GM18858 (cell line): ENCODE results near the gene ABT1.
A peak's percentile ranks its signal among the peaks of the same experiment; 100 is the strongest.
"Not testable (repeated sequence)": the region's sequence is repeated elsewhere in the genome, so short reads cannot be mapped to it uniquely, and the experiment has no call there.

Experiments
- ATAC-seq: cut with Tn5 transposase; IDR thresholded peaks from one replicate; pipeline ENCODE4 v1.9.1; 2021; ENCODE audit not compliant: unreplicated experiment

The ABT1 gene

GRCh38 chr6:26596579-26597388 lies at the start of gene ABT1:
Gene ABT1, plus strand, starts transcription at chr6:26596953. Its CDS starts 30 bp downstream, at chr6:26596983.
- peak; percentile 54 for ATAC-seq

GRCh38 chr6:26547363-26547762 lies 49.4 kb upstream of the ABT1 start:
- ATAC-seq: not testable (repeated sequence)

GRCh38 chr6:26550250-26550993 lies 46.3 kb upstream of the ABT1 start:
- no peak for ATAC-seq

- no peak for ATAC-seq
These were observed 44.5 kb upstream of the ABT1 start for GRCh38 chr6:26552205-26552604.

GRCh38 chr6:26552640-26553188 lies 44.0 kb upstream of the ABT1 start:
- no peak for ATAC-seq

- ATAC-seq: peak; percentile 33
These were observed 43.5 kb upstream of the ABT1 start for GRCh38 chr6:26553264-26553634.

GRCh38 chr6:26553635-26554446 lies 42.9 kb upstream of the ABT1 start:
- ATAC-seq: peak; percentile 25

- no peak for ATAC-seq
These were observed 42.4 kb upstream of the ABT1 start for GRCh38 chr6:26554447-26554696.

GRCh38 chr6:26554697-26555504 lies 41.9 kb upstream of the ABT1 start:
- ATAC-seq: no peak

- ATAC-seq: no peak
These were observed 41.1 kb upstream of the ABT1 start for GRCh38 chr6:26555505-26556262.

- ATAC-seq: no peak
These were observed 40.3 kb upstream of the ABT1 start for GRCh38 chr6:26556263-26557070.

- no peak for ATAC-seq
These were observed 35.0 kb upstream of the ABT1 start for GRCh38 chr6:26561533-26562466.

GRCh38 chr6:26563488-26563887 lies 33.3 kb upstream of the ABT1 start:
- no peak for ATAC-seq

- peak; percentile 53 for ATAC-seq
These were observed 27.9 kb upstream of the ABT1 start for GRCh38 chr6:26568601-26569432.

- no peak for ATAC-seq
These were observed 27.4 kb upstream of the ABT1 start for GRCh38 chr6:26569433-26569764.

- no peak for ATAC-seq
These were observed 26.5 kb upstream of the ABT1 start for GRCh38 chr6:26570027-26570809.
